Measurements from ENCODE around the gene MRPL42.
"Not testable (repeated sequence)": the region's sequence is repeated elsewhere in the genome, so short reads cannot be mapped to it uniquely, and the experiment has no call there.

Gene MRPL42

GRCh38 chr12:93498813-93499212, 31.5 kb downstream of the MRPL42 start:
- not testable (repeated sequence) for DNase-seq

GRCh38 chr12:93500201-93500600, 32.9 kb downstream of the MRPL42 start:
- no peak for DNase-seq

GRCh38 chr12:93500667-93501066, 33.4 kb downstream of the MRPL42 start:
- no peak for DNase-seq

GRCh38 chr12:93502802-93503623, 35.7 kb downstream of the MRPL42 start:
- DNase-seq: peak in 20 of 58 donors; percentile 0 to 58 (median 8)

GRCh38 chr12:93507165-93507564, 39.9 kb downstream of the MRPL42 start:
- no peak for DNase-seq

GRCh38 chr12:93509506-93509905, 42.2 kb downstream of the MRPL42 start:
- DNase-seq: no peak

- no peak for DNase-seq
Measured at GRCh38 chr12:93514853-93515252, 47.5 kb downstream of the MRPL42 start.

GRCh38 chr12:93518725-93519124, 51.4 kb downstream of the MRPL42 start:
- no peak for DNase-seq

- DNase-seq: no peak
Measured at GRCh38 chr12:93519859-93520258, 52.5 kb downstream of the MRPL42 start.

- no peak for DNase-seq
Measured at GRCh38 chr12:93520454-93520853, 53.1 kb downstream of the MRPL42 start.

- DNase-seq: no peak
Measured at GRCh38 chr12:93521225-93522080, 54.1 kb downstream of the MRPL42 start.

- DNase-seq: no peak
Measured at GRCh38 chr12:93524386-93525133, 57.2 kb downstream of the MRPL42 start.

- no peak for DNase-seq
Measured at GRCh38 chr12:93526786-93527428, 59.6 kb downstream of the MRPL42 start.

- no peak for DNase-seq
Measured at GRCh38 chr12:93530358-93530757, 63.0 kb downstream of the MRPL42 start.

GRCh38 chr12:93533310-93533709, 66.0 kb downstream of the MRPL42 start:
- no peak for DNase-seq

GRCh38 chr12:93536111-93536765, 68.9 kb downstream of the MRPL42 start:
- no peak for DNase-seq

- DNase-seq: peak in 14 of 58 donors; percentile 1 to 48 (median 5)
Measured at GRCh38 chr12:93536766-93537488, 69.6 kb downstream of the MRPL42 start.

GRCh38 chr12:93537769-93538168, 70.5 kb downstream of the MRPL42 start:
- DNase-seq: no peak

GRCh38 chr12:93539821-93540220, 72.5 kb downstream of the MRPL42 start:
- no peak for DNase-seq

- DNase-seq: no peak
Measured at GRCh38 chr12:93540466-93540865, 73.2 kb downstream of the MRPL42 start.
